ENCODE results near the gene HHAT. TPM values are rescaled to one million over a fixed set of nuclear protein-coding genes. Genes with fewer than 3 reads are reported as not detected.

The HHAT gene
- total and polyA plus RNA-seq, 9 of the 15 experiments (the other 6 are each of a cell fraction or from before 2014, with no cell fraction given): 0.07 to 0.16 (median 0.13) TPM; not detected in 1

- TF ChIP-seq, protein P1, sequence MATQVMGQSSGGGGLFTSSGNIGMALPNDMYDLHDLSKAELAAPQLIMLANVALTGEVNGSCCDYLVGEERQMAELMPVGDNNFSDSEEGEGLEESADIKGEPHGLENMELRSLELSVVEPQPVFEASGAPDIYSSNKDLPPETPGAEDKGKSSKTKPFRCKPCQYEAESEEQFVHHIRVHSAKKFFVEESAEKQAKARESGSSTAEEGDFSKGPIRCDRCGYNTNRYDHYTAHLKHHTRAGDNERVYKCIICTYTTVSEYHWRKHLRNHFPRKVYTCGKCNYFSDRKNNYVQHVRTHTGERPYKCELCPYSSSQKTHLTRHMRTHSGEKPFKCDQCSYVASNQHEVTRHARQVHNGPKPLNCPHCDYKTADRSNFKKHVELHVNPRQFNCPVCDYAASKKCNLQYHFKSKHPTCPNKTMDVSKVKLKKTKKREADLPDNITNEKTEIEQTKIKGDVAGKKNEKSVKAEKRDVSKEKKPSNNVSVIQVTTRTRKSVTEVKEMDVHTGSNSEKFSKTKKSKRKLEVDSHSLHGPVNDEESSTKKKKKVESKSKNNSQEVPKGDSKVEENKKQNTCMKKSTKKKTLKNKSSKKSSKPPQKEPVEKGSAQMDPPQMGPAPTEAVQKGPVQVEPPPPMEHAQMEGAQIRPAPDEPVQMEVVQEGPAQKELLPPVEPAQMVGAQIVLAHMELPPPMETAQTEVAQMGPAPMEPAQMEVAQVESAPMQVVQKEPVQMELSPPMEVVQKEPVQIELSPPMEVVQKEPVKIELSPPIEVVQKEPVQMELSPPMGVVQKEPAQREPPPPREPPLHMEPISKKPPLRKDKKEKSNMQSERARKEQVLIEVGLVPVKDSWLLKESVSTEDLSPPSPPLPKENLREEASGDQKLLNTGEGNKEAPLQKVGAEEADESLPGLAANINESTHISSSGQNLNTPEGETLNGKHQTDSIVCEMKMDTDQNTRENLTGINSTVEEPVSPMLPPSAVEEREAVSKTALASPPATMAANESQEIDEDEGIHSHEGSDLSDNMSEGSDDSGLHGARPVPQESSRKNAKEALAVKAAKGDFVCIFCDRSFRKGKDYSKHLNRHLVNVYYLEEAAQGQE (IDR thresholded peaks at IDR 0.05; ENCODE audit: borderline replicate concordance): no peak
- TF ChIP-seq, protein P1 (CRISPR knock-in tag; IDR thresholded peaks at IDR 0.05; ENCODE audit: low read depth): no peak
- no peak for TF ChIP-seq TAF1 (IDR thresholded peaks at IDR 0.05; ENCODE audit: control insufficient read depth, extremely low read depth, insufficient read depth, low read length, severe bottlenecking)
Observed at GRCh38 chr1:210697185-210697584, 368.5 kb downstream of the HHAT start (continued).
